DOHH2 (cell line): ENCODE measurements around the gene RMND5A.

ENCODE experiments used
- EZH2phosphoT487 ChIP-seq: fragments of 200-600 bp; sonication (generic); IDR thresholded peaks from 2 replicates; pipeline ENCODE4 v1.6.1; 2017; ENCODE audit warnings: borderline replicate concordance, mild to moderate bottlenecking, antibody characterized with exemption, low read length, moderate library complexity, mixed read lengths
- TF ChIP-seq, protein P1 (sequence below): fragments of 200-600 bp; sonication (generic); IDR thresholded peaks from one replicate; pipeline ENCODE4 v1.5.1; 2014; ENCODE audit warnings: antibody characterized with exemption, mild to moderate bottlenecking, low read depth, low read length; ENCODE audit not compliant: poor library complexity, severe bottlenecking

DNA sequence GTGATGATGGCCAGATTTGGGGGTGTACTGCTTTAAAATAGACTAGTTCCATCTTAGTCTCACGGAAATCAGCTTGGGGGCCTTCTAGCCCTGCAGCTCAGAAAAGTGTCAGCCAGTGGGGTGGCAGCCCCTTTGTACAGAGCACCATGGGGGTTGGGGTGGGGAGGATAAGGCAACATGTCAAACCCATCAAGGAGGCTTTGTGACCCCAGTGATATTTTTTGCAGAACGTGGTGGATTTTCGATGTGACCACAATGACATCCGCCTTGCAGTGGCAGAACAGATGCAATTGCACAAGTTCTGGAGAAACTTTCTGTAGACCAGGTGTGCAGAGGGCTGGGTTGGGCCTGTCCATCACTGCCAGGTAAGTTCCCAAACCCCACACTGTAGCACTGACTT, 73.7 kb downstream of the RMND5A start:
- TF ChIP-seq, protein P1, sequence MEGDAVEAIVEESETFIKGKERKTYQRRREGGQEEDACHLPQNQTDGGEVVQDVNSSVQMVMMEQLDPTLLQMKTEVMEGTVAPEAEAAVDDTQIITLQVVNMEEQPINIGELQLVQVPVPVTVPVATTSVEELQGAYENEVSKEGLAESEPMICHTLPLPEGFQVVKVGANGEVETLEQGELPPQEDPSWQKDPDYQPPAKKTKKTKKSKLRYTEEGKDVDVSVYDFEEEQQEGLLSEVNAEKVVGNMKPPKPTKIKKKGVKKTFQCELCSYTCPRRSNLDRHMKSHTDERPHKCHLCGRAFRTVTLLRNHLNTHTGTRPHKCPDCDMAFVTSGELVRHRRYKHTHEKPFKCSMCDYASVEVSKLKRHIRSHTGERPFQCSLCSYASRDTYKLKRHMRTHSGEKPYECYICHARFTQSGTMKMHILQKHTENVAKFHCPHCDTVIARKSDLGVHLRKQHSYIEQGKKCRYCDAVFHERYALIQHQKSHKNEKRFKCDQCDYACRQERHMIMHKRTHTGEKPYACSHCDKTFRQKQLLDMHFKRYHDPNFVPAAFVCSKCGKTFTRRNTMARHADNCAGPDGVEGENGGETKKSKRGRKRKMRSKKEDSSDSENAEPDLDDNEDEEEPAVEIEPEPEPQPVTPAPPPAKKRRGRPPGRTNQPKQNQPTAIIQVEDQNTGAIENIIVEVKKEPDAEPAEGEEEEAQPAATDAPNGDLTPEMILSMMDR = no peak
- no peak for TF ChIP-seq EZH2phosphoT487
